HUES6 (cell line): ENCODE measurements around the gene PHTF2.

ENCODE experiments used
- H3K27ac ChIP-seq: 2 replicates; pipeline ENCODE4 v1.7.0; 2013; ENCODE audit warnings: low read depth, mild to moderate bottlenecking, low read length, inconsistent platforms
- H3K27me3 ChIP-seq: 2 replicates; pipeline ENCODE4 v1.6.1; 2013; ENCODE audit warnings: low read length; ENCODE audit not compliant: control insufficient read depth, insufficient read depth
- H3K36me3 ChIP-seq: 2 replicates; pipeline ENCODE4 v1.6.1; 2013; ENCODE audit warnings: low read length; ENCODE audit not compliant: control insufficient read depth, insufficient read depth
- H3K4me1 ChIP-seq: 2 replicates; pipeline ENCODE4 v1.6.1; 2013; ENCODE audit warnings: low read length; ENCODE audit not compliant: control insufficient read depth, insufficient read depth
- H3K4me3 ChIP-seq: 2 replicates; pipeline ENCODE4 v1.5.1; 2013; ENCODE audit warnings: low read depth, low read length
- H3K9ac ChIP-seq: one replicate; pipeline ENCODE4 v1.6.1; 2013; ENCODE audit warnings: mild to moderate bottlenecking, low read length
- H3K9me3 ChIP-seq: 2 replicates; pipeline ENCODE4 v1.6.1; 2013; ENCODE audit warnings: low read depth, low read length; ENCODE audit not compliant: control insufficient read depth, insufficient read depth

Gene PHTF2

DNA sequence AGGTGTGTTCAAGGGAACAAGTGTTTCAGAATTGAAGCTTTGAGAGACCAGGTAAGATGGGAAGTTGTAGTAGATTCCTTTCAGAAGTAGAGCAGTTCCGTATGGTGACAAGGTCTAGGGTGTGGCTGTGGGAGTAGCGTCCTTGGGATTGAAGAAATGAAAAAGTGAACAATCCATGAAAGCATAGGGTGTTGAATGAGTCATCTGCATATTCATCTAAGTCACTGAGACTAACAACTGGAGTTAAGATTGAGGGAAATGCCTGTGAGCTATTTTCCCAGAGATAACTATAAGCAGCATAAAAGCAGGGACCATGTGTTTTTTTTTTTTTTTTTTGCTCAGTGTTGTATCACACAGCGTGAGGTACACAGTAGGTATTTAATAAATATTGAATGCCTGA lies 134.8 kb downstream of the PHTF2 start:
- peaks cover 12% of the 10 kb centered on the region; the same call in 1 of the 2 replicates for H3K4me1 ChIP-seq
- no peak overlapping the region for H3K9ac ChIP-seq
- H3K9me3 ChIP-seq, result no peaks in the 10 kb centered on the region
- H3K27ac ChIP-seq, result no peak overlapping the region
- H3K4me3 ChIP-seq, result no peak overlapping the region
- no peaks in the 10 kb centered on the region for H3K27me3 ChIP-seq
- no peaks in the 10 kb centered on the region for H3K36me3 ChIP-seq

DNA sequence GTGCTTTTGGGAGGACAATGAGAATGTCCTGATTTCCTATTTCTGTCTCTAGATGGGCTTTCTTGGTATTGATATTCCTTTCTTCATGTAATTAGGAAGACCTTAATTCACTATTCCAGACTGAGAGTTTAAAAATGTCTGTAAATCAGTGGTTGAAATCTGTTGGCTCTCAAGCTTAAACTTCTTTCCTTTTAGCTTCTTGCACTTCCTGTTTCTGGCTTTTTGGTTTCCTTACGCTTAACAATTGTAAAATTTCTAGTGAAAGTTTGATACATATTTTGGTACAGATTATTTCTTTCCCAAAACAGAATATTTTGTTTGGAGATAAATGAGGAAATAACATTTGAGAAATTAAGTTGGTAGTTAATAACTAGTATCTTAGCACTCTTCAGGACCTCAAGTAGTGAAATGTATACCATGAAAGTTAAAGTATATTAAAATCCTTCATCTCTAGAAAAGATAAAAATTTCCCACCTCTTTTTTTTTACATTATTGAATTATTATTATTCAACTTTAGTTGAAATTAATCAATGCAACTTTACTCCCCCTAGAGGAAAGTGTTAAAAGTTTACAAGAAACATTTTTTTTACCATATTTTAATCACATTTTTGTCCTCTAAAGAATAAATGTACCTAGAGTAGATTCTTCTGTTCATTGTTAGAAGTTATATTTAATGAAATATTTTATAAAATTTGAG lies 137.2 kb downstream of the PHTF2 start:
- H3K27ac ChIP-seq, result no peak overlapping the region
- no peaks in the 10 kb centered on the region for H3K36me3 ChIP-seq
- no peaks in the 10 kb centered on the region for H3K27me3 ChIP-seq
- no peak overlapping the region for H3K9ac ChIP-seq
- H3K4me1 ChIP-seq, result peaks cover 12% of the 10 kb centered on the region; the same call in 1 of the 2 replicates
- H3K4me3 ChIP-seq, result no peak overlapping the region
- H3K9me3 ChIP-seq, result no peaks in the 10 kb centered on the region

DNA sequence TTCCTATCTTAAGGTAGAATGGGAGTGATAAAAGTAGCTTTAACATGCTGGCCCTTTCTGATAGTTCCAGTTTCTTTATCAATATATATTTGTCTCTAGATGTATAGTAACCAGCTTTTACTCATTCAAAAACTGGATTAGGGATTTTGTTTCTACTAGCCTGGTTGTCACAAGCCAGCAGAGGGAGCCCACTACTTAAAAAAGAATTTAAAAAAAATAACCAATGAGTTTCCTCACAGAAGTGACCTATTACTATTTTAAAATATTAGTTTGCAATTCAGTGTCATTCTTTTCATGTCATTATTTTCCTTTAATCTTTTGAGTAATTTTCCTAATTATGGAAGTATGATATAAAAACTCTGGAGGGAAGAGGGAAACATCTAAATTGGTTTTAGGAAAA lies 142.1 kb downstream of the PHTF2 start:
- no peak overlapping the region for H3K4me3 ChIP-seq
- no peaks in the 10 kb centered on the region for H3K9me3 ChIP-seq
- H3K36me3 ChIP-seq, result no peaks in the 10 kb centered on the region
- H3K27me3 ChIP-seq, result no peaks in the 10 kb centered on the region
- no peaks in the 10 kb centered on the region for H3K4me1 ChIP-seq
- H3K9ac ChIP-seq, result no peak overlapping the region
- no peak overlapping the region for H3K27ac ChIP-seq

DNA sequence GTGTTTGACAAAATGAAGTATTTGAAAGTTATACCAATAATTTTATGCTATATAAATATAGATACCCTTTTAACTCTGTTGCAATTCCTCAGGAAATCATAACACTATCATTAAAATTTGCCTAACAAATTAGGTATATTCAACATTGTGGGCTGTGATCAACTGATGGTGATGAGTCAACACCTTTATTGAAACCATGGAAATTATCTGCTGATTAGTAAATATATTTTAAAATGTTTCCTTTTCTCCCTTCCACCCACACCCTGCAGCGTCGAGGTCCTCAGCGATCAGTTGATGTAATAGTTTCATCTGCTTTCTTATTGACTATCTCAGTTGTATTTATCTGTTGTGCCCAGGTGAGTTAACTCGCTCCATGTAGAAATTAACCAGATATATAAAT lies 143.9 kb downstream of the PHTF2 start:
- Histone ChIP-seq H3K4me3 (no peak overlapping the region), H3K27ac (no peak overlapping the region), H3K4me1 (no peaks in the 10 kb centered on the region), H3K9ac (no peak overlapping the region), H3K36me3 (no peaks in the 10 kb centered on the region), H3K9me3 (no peaks in the 10 kb centered on the region), H3K27me3 (no peaks in the 10 kb centered on the region)

DNA sequence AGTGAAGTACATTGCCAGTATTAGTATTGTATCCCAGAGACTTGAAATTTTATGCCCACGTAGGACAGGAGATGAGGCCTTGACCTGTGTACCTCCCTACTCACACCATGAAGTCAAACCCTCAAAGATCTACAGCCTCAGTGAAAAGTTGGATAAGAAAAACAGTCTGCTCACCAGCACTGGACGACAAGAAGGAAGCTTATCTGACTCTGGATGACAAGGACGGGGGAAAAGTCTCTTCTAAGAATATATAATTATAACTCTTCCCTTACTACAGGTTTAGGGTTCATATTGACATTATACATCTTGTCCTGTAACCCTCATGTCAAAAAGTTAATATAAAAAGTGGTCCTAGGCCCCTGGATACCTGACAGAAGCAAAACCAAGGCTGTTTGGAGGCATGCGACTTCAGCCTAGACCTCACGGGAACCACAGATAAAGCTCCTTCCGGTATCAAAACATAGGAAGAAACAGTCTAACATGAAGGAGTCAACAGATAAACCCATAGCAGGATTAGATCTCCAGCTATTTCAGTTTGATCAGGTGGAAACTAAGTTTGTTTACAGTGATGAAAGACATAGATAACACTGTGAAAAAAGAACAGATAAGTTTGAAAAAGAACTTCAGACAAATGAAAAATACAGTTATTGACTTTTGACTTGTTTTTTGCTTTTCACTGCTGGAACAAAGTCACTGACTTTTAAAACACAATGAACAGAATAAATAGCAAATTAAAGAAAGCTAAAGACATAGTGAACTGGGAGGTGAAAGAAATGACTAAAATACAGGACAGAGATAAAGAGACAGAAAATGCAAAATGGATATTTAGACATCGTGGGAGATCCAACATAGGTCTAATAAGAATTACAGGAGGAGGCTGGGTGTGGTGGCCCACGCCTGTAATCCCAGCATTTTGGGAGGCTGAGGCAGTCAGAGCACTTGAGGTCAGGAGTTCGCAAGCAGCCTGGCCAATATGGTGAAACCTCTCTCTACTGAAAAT lies 145.9 kb downstream of the PHTF2 start:
- Histone ChIP-seq H3K9ac (no peak overlapping the region), H3K27ac (no peak overlapping the region), H3K9me3 (no peaks in the 10 kb centered on the region), H3K27me3 (no peaks in the 10 kb centered on the region), H3K4me1 (no peaks in the 10 kb centered on the region), H3K36me3 (no peaks in the 10 kb centered on the region), H3K4me3 (no peak overlapping the region)

DNA sequence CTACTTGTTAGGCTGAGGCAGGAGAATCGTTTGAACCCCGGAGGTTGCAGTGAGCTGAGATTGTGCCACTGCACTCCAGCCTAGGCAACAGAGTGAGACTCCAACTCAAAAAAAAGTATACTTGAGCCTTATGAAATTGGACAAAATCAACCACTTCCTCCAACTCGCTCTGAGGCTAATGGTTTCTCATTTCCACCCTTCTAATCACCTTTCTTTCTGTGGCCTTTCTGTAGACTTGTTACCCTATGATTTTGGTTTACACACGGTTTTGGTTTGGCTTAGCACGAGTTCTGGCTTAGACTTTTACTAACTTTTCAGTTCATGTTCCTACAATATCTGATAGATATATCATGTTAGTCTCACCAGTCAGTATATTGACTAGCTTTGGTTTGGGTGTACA lies 152.0 kb downstream of the PHTF2 start:
- Histone ChIP-seq H3K36me3 (no peaks in the 10 kb centered on the region), H3K27ac (no peak overlapping the region), H3K4me3 (no peak overlapping the region), H3K4me1 (no peaks in the 10 kb centered on the region), H3K27me3 (no peaks in the 10 kb centered on the region), H3K9ac (no peak overlapping the region), H3K9me3 (no peaks in the 10 kb centered on the region)

DNA sequence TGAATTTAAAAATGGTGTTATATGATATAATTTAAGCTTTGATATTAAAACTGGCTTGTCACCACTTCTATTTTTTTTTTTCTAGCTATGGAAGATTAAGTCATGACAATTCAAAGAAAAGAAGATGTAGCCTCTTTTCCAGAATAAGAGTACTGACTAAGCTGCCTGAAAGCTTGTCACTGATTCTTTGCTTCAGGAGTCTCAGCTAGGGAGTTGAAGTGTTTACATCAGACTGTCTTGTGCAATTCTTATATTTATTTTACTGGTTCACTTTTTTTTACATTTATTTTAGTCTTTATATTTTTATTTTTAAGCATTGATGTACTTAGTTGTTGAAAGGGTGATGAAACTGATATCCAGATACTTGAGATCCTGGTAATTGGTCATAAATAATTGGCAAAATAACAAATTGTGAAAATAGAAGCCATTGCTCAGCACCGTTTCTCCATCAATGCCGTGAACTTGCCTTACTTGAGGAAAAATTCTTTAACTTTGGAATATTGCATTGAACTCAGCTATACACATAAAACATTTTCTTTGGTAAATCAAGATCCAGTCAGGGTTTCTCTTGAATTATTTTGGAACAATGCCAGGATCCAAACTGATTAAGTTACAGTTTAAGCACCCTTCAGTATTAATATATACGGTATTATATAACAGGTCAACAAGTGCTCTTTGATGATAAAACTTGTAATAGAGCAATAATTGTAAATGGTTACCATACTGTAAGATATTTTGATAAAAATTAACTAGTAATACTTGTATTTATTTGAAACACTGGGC lies 156.4 kb downstream of the PHTF2 start:
- no peaks in the 10 kb centered on the region for H3K36me3 ChIP-seq
- no peaks in the 10 kb centered on the region for H3K4me1 ChIP-seq
- H3K9me3 ChIP-seq, result no peaks in the 10 kb centered on the region
- no peak overlapping the region for H3K27ac ChIP-seq
- H3K9ac ChIP-seq, result no peak overlapping the region
- H3K4me3 ChIP-seq, result no peak overlapping the region
- H3K27me3 ChIP-seq, result no peaks in the 10 kb centered on the region

DNA sequence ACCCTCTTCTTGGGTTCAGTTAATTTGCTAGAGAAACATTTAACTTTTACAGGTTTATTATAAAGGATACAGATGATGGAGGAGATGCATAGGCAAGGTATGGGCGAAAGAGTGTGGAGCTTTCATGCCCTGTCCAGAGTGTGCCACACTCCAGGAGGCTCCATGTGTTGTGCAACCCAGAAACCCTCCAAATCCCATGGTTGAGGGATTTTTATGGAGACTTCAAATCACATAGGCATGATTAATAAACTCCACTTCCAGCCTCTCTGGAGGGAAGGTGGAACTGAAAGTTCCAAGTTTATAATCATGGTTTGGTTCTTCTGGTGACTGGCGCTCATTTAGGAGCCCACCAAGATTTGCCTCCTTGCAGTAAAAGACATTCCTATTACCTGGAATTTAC lies 159.9 kb downstream of the PHTF2 start:
- Histone ChIP-seq H3K36me3 (no peaks in the 10 kb centered on the region), H3K9ac (no peak overlapping the region), H3K4me3 (no peak overlapping the region), H3K4me1 (no peaks in the 10 kb centered on the region), H3K9me3 (no peaks in the 10 kb centered on the region), H3K27me3 (no peaks in the 10 kb centered on the region), H3K27ac (no peak overlapping the region)

DNA sequence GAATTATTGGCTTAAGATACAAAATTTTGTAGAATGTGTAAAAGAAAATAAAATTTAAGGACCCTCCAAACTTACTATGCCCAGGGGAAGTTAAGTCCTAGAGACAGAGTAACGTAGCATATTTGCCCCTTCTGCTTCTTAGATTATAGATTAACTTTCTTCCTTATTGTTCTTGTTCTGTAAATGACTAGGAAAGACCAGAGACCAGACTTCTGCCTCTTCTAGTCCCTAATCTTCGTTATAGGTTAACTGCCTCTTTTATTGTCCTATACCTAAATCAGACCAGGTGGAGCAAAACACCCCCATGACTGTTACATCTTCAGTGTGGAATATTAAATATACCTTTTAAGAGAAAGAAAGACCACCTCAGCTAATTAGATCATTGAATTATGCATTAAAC lies 160.5 kb downstream of the PHTF2 start:
- H3K4me1 ChIP-seq, result no peaks in the 10 kb centered on the region

DNA sequence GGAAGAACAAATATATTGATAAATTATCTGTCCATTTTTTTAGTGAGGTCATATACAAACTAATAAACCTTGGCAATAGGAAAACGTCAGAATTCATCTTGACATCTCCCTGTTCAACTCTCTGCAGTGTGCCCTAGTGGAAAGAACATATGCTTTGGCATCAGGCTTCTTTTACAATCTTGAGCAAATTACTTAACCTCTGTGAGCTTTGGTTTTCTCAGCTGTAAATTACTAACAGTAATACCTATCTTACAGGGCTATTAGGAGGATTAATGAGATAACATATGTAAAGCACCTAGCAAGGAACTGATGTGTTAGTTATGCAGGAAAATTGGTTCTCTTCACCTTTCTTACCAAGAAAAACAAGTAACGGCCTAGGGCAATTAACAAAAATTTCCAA lies 161.8 kb downstream of the PHTF2 start:
- Histone ChIP-seq H3K27me3 (no peaks in the 10 kb centered on the region), H3K4me1 (no peaks in the 10 kb centered on the region), H3K36me3 (no peaks in the 10 kb centered on the region), H3K27ac (no peak overlapping the region), H3K9me3 (no peaks in the 10 kb centered on the region), H3K9ac (no peak overlapping the region), H3K4me3 (no peak overlapping the region)

More for the DNA sequence above, 160.5 kb downstream of the PHTF2 start:
- H3K9me3 ChIP-seq, result no peaks in the 10 kb centered on the region
- no peak overlapping the region for H3K4me3 ChIP-seq
- no peak overlapping the region for H3K27ac ChIP-seq
- H3K36me3 ChIP-seq, result no peaks in the 10 kb centered on the region
- no peak overlapping the region for H3K9ac ChIP-seq
- no peaks in the 10 kb centered on the region for H3K27me3 ChIP-seq
